A549 (cell line): ENCODE results near the gene KRT73. TPM values are rescaled to one million over a fixed set of nuclear protein-coding genes. Genes with fewer than 3 reads are reported as not detected.

Source experiments
- ATAC-seq, 2 experiments: fragments of 200-7000 bp in 1 of 2; fragments of >200 bp in 1 of 2; cut with Nextera tagmentation in 1 of 2; cut with Tn5 transposase in 1 of 2; 3 replicates each; pipeline versions ENCODE4 v1.8.0 to v1.9.1; 2018 to 2020; ENCODE audit warnings: mild to moderate bottlenecking in 1 of 2, moderate library complexity in 1 of 2
- CTCF ChIA-PET: fragments of 300-600 bp; sonication (Branson Sonifier 250); formaldehyde crosslinking; extraction: SDS; loops from one replicate; lab custom pipeline; 2021; ENCODE audit warnings: antibody characterized with exemption, inconsistent platforms; lab: Yijun Ruan, JAX
- POLR2A ChIA-PET: fragments of 350-600 bp; formaldehyde crosslinking; extraction: SDS; loops from one replicate; lab custom pipeline; 2021; ENCODE audit warnings: antibody characterized with exemption, inconsistent platforms; lab: Yijun Ruan, JAX
- DNase-seq, 2 experiments: peaks; one replicate each; pipeline versions ENCODE4 v3.0.0 to v3.0.0-alpha.2; 2011 to 2016; ENCODE audit warnings: low read depth in 1 of 2, low spot score in 1 of 2
- FAIRE-seq: peaks from 2 replicates; lab custom pipeline; 2011; peaks lifted over from hg19 to GRCh38; lab: Jason Lieb, UNC
- H3K27ac ChIP-seq, 2 experiments: fragments of >200 bp; sonication (Bioruptor Twin); formaldehyde crosslinking; 3 replicates each; pipeline ENCODE4 v1.5.1; 2016 to 2017
- H3K4me1 ChIP-seq: fragments of >200 bp; sonication (Bioruptor Twin); formaldehyde crosslinking; 3 replicates; pipeline ENCODE4 v1.6.1; 2016
- H3K4me2 ChIP-seq: fragments of >200 bp; sonication (Bioruptor Twin); formaldehyde crosslinking; 3 replicates; pipeline ENCODE4 v1.6.1; 2016
- H3K4me3 ChIP-seq: fragments of >200 bp; sonication (Bioruptor Twin); formaldehyde crosslinking; 3 replicates; pipeline ENCODE4 v1.5.1; 2016
- H3K9me3 ChIP-seq: fragments of >200 bp; sonication (Bioruptor Twin); formaldehyde crosslinking; 3 replicates; pipeline ENCODE4 v1.6.1; 2016
- CBX8 ChIP-seq: fragments of 200-600 bp; sonication (generic); IDR thresholded peaks from 2 replicates; pipeline ENCODE4 v1.6.1; 2016
- CTCF ChIP-seq: fragments of >200 bp; sonication (Bioruptor Twin); formaldehyde crosslinking; IDR thresholded peaks from 3 replicates; pipeline ENCODE4 v1.5.1; 2016
- EHMT2 ChIP-seq: fragments of 200-600 bp; sonication (generic); IDR thresholded peaks from 2 replicates; pipeline ENCODE4 v1.6.1; 2016; ENCODE audit warnings: antibody characterized with exemption, low read depth, mild to moderate bottlenecking, moderate library complexity
- EP300 ChIP-seq, 2 experiments: fragments of >200 bp; sonication (Bioruptor Twin); formaldehyde crosslinking; IDR thresholded peaks; 2 replicates in 1 of 2; 3 replicates in 1 of 2; pipeline ENCODE4 v1.6.1; 2016 to 2017
- GATA3 ChIP-seq: IDR thresholded peaks from 2 replicates; pipeline ENCODE4 v1.6.1; 2012; ENCODE audit warnings: borderline replicate concordance
- HDAC2 ChIP-seq: fragments of 200-600 bp; sonication (generic); IDR thresholded peaks from 2 replicates; pipeline ENCODE4 v1.6.1; 2016
- HOXA7 ChIP-seq: fragments of 250-450 bp; sonication (Bioruptor Pico); IDR thresholded peaks from 2 replicates; pipeline ENCODE4 v1.5.0; 2020; ENCODE audit warnings: mild to moderate bottlenecking, moderate library complexity
- MAFK ChIP-seq: fragments of 450-650 bp; IDR thresholded peaks from 2 replicates; pipeline ENCODE4 v1.6.1; 2014; ENCODE audit not compliant: partially characterized antibody
- MAZ ChIP-seq: fragments of 150-350 bp; IDR thresholded peaks from 2 replicates; pipeline ENCODE4 v1.6.1; 2014; ENCODE audit warnings: antibody characterized with exemption, low read depth, low read length, borderline replicate concordance
- NFE2L2 ChIP-seq: fragments of 150-350 bp; conservative IDR thresholded peaks from 2 replicates; pipeline ENCODE4 v1.6.1; 2014; ENCODE audit warnings: low read length
- PHF8 ChIP-seq: fragments of 200-600 bp; sonication (generic); IDR thresholded peaks from 2 replicates; pipeline ENCODE4 v1.6.1; 2016; ENCODE audit warnings: low read depth, mild to moderate bottlenecking, antibody characterized with exemption, moderate library complexity, borderline replicate concordance
- POLR2A ChIP-seq: IDR thresholded peaks from 2 replicates; pipeline ENCODE4 v1.6.1; 2012; ENCODE audit warnings: mild to moderate bottlenecking, low read length
- RAD21 ChIP-seq, 2 experiments: fragments of >200 bp in 1 of 2; sonication (Bioruptor Twin) in 1 of 2; formaldehyde crosslinking in 1 of 2; IDR thresholded peaks in 1 of 2; conservative IDR thresholded peaks in 1 of 2; 2 replicates in 1 of 2; 3 replicates in 1 of 2; pipeline ENCODE4 v1.6.1; 2012 to 2018; ENCODE audit warnings: inconsistent platforms in 1 of 2
- RFX5 ChIP-seq: fragments of 450-650 bp; IDR thresholded peaks from 2 replicates; pipeline ENCODE4 v1.7.1; 2014; ENCODE audit warnings: antibody characterized with exemption, mild to moderate bottlenecking, moderate library complexity
- RNF2 ChIP-seq: fragments of 200-600 bp; sonication (generic); IDR thresholded peaks from 2 replicates; pipeline ENCODE4 v1.6.1; 2016; ENCODE audit warnings: low read depth, mild to moderate bottlenecking, antibody characterized with exemption, moderate library complexity, borderline replicate concordance
- SREBF2 ChIP-seq: fragments of 450-650 bp; IDR thresholded peaks from 2 replicates; pipeline ENCODE4 v1.6.1; 2014; ENCODE audit warnings: mild to moderate bottlenecking, moderate library complexity
- ZNF302 ChIP-seq: fragments of 250-450 bp; sonication (Bioruptor Pico); IDR thresholded peaks from 2 replicates; pipeline ENCODE4 v1.9.0; 2021; ENCODE audit warnings: inconsistent platforms, mild to moderate bottlenecking, moderate library complexity
- WGBS: methylation state at CpG from one replicate; pipeline ENCODE4 v1.1.6; 2017; ENCODE audit errors: missing lambda C conversion rate; 5-methylcytosine and 5-hydroxymethylcytosine counted together
- polyA plus RNA-seq, 4 experiments: library from polyadenylated mRNA; depleted of rRNA in 3 of 4; stranded (reverse); fragments of >200 nt; fragmentation: RNase III in 1 of 4; extraction: RNeasy Plus Mini Kit Qiagen cat#74134 plus additional on column Dnase treatment in 1 of 4; gene quantifications; 2 replicates in 3 of 4; 3 replicates in 1 of 4; pipeline ENCODE4 v1.2.3, GENCODE V29; 2011 to 2017
- TF ChIP-seq, protein P1 (sequence below): fragments of 450-650 bp; IDR thresholded peaks from 2 replicates; pipeline ENCODE4 v1.6.1; 2014; ENCODE audit warnings: antibody characterized with exemption
- TF ChIP-seq, protein P2 (sequence below): fragments of 200-600 bp; sonication (generic); IDR thresholded peaks from 2 replicates; pipeline ENCODE4 v1.6.1; 2016; ENCODE audit warnings: antibody characterized with exemption, mild to moderate bottlenecking, moderate library complexity

KRT73 gene
- polyA plus RNA-seq, 2 of the 4 experiments (the other 2 are of a cell fraction): not detected

DNA sequence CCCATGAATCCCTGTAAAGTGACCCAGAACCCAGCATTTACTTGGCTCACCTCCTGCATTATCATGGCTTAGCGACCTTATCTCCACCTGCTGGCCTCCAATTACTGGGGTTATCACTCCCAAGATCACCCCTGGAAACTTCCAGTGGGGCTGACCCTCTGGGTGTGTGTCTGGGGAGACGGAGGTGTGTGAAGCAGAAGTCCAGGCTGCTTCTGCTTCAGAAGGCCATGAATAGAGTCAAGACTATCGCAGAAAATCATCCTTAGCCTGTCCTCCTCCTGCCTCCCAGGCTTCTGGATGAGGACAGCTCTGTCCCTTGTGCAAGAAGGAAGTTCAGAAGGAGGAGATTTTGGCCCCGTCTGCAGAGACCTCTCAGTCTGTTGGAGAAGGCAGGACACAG, 16.7 kb downstream of the KRT73 start:
- ChIA-PET POLR2A (no interaction called here), CTCF (interaction anchor here (0.9 kb wide), 1 partner anchor 18 kb away, joined by 3 read pairs; no protein-coding TSS in a partner anchor)
- 68% methylated on average over 4 of the region's 4 CpGs for WGBS
- no peak for DNase-seq
- no peak for ATAC-seq
- Histone ChIP-seq H3K4me1 (no peaks in the 10 kb centered on the region), H3K27ac (no peak overlapping the region), H3K4me2 (no peak overlapping the region), H3K9me3 (no peaks in the 10 kb centered on the region), H3K4me3 (no peak overlapping the region)
- no peak for FAIRE-seq
- TF ChIP-seq RFX5 (no peak), EHMT2 (no peak), CTCF (no peak), MAFK (no peak), EP300 (IDR thresholded peaks at IDR 0.05) (no peak), NFE2L2 (no peak), GATA3 (no peak), SREBF2 (no peak), RNF2 (no peak), POLR2A (no peak)
- TF ChIP-seq, protein P1, sequence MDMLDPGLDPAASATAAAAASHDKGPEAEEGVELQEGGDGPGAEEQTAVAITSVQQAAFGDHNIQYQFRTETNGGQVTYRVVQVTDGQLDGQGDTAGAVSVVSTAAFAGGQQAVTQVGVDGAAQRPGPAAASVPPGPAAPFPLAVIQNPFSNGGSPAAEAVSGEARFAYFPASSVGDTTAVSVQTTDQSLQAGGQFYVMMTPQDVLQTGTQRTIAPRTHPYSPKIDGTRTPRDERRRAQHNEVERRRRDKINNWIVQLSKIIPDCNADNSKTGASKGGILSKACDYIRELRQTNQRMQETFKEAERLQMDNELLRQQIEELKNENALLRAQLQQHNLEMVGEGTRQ: no peak

DNA sequence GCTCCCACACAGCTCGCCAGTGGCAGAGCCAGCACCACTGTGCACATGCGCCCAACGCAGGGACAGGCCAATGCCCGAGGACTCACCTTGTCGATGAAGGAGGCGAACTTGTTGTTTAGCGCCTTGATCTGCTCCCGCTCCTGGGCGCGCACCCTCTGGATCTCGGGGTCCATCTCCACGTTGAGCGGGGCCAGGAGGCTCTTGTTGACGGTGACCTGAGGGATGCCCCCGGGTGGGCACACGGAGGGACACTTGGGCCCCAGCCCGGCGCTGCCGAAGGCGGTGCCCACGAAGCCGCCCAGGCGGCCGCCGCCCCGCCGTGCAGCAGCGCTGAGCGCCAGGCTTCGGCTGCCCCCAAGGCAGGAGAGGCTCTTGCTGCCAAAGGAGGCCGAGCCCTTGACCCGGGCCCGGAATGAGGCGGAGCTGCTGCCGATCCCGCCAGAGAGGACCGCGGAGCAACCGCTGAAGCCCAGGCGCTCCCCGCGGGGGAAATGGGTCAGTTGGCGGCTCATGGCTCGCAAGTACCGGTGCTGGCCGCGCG, 17.3 kb downstream of the KRT73 start, which contains the start of gene KRT72:
TSS of gene KRT72 (minus strand) at position 523 of the 541 bp plus-strand sequence. CDS start at position 512, 11 bp downstream.
- Histone ChIP-seq H3K27ac (no peak within 1 kb of the TSS), H3K4me3 (no peak within 1 kb of the TSS), H3K4me1 (no peaks in the 10 kb centered on the region), H3K9me3 (no peaks in the 10 kb centered on the region), H3K4me2 (no peak within 1 kb of the TSS)
- no peak for DNase-seq
- FAIRE-seq: no peak
- ATAC-seq: no peak
- CTCF ChIA-PET: no interaction called here
- WGBS: 86% methylated on average over 48 of the region's 48 CpGs
- POLR2A ChIA-PET: no interaction called here
- TF ChIP-seq RAD21 (conservative IDR thresholded peaks at IDR 0.05 in 1 of 2, IDR thresholded peaks at IDR 0.05 in 1 of 2) (no peak), HOXA7 (CRISPR knock-in tag) (no peak), EP300 (IDR thresholded peaks at IDR 0.05) (no peak), MAZ (no peak), HDAC2 (no peak), CBX8 (no peak), PHF8 (no peak), SREBF2 (no peak), ZNF302 (CRISPR knock-in tag) (no peak), CTCF (no peak), RNF2 (no peak)
- TF ChIP-seq, protein P2, sequence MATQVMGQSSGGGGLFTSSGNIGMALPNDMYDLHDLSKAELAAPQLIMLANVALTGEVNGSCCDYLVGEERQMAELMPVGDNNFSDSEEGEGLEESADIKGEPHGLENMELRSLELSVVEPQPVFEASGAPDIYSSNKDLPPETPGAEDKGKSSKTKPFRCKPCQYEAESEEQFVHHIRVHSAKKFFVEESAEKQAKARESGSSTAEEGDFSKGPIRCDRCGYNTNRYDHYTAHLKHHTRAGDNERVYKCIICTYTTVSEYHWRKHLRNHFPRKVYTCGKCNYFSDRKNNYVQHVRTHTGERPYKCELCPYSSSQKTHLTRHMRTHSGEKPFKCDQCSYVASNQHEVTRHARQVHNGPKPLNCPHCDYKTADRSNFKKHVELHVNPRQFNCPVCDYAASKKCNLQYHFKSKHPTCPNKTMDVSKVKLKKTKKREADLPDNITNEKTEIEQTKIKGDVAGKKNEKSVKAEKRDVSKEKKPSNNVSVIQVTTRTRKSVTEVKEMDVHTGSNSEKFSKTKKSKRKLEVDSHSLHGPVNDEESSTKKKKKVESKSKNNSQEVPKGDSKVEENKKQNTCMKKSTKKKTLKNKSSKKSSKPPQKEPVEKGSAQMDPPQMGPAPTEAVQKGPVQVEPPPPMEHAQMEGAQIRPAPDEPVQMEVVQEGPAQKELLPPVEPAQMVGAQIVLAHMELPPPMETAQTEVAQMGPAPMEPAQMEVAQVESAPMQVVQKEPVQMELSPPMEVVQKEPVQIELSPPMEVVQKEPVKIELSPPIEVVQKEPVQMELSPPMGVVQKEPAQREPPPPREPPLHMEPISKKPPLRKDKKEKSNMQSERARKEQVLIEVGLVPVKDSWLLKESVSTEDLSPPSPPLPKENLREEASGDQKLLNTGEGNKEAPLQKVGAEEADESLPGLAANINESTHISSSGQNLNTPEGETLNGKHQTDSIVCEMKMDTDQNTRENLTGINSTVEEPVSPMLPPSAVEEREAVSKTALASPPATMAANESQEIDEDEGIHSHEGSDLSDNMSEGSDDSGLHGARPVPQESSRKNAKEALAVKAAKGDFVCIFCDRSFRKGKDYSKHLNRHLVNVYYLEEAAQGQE: no peak
